ENCODE measurements around the gene NDUFV1.
"Not testable (repeated sequence)": the region's sequence is repeated elsewhere in the genome, so short reads cannot be mapped to it uniquely, and the experiment has no call there.

Gene NDUFV1

GRCh38 chr11:67628710-67629385, 22.1 kb downstream of the NDUFV1 start:
- no peak for DNase-seq

GRCh38 chr11:67629386-67630227, 22.9 kb downstream of the NDUFV1 start, which contains the start of gene NUDT8:
TSS of gene NUDT8 (minus strand) at chr11:67629937. CDS start at chr11:67629911, 26 bp downstream.
- DNase-seq, result peak; percentile 88

- DNase-seq, result peak; percentile 96
Measured at GRCh38 chr11:67630228-67630942, 23.6 kb downstream of the NDUFV1 start.

- no peak for DNase-seq
Measured at GRCh38 chr11:67630943-67631331, 24.2 kb downstream of the NDUFV1 start.

- no peak for DNase-seq
Measured at GRCh38 chr11:67631411-67631810, 24.7 kb downstream of the NDUFV1 start.

- DNase-seq, result no peak
Measured at GRCh38 chr11:67631853-67632174, 25.1 kb downstream of the NDUFV1 start.

GRCh38 chr11:67632175-67632981, 25.6 kb downstream of the NDUFV1 start:
- DNase-seq, result no peak

GRCh38 chr11:67632982-67633755, 26.4 kb downstream of the NDUFV1 start:
- DNase-seq, result no peak

GRCh38 chr11:67633758-67634365, 27.1 kb downstream of the NDUFV1 start:
- DNase-seq, result no peak

- no peak for DNase-seq
Measured at GRCh38 chr11:67634366-67635230, 27.9 kb downstream of the NDUFV1 start.

GRCh38 chr11:67635231-67635521, 28.4 kb downstream of the NDUFV1 start:
- no peak for DNase-seq

- DNase-seq, result no peak
Measured at GRCh38 chr11:67636962-67637361, 30.2 kb downstream of the NDUFV1 start.

- DNase-seq, result not testable (repeated sequence)
Measured at GRCh38 chr11:67637441-67637840, 30.7 kb downstream of the NDUFV1 start.

- DNase-seq, result no peak
Measured at GRCh38 chr11:67638535-67639437, 32.0 kb downstream of the NDUFV1 start.

GRCh38 chr11:67639438-67639859, 32.7 kb downstream of the NDUFV1 start, which contains the start of gene TBX10:
TSS of gene TBX10 (minus strand) at chr11:67639763. CDS start at chr11:67639472, 291 bp downstream.
- DNase-seq, result no peak

- DNase-seq, result peak; percentile 70
Measured at GRCh38 chr11:67640021-67640757, 33.5 kb downstream of the NDUFV1 start.

GRCh38 chr11:67640758-67641337, 34.1 kb downstream of the NDUFV1 start:
- DNase-seq, result no peak
